ENCODE data around the gene L3MBTL1.
A peak's percentile ranks its signal among the peaks of the same experiment; 100 is the strongest.
"Not testable (repeated sequence)": the region's sequence is repeated elsewhere in the genome, so short reads cannot be mapped to it uniquely, and the experiment has no call there.

Gene L3MBTL1

DNA sequence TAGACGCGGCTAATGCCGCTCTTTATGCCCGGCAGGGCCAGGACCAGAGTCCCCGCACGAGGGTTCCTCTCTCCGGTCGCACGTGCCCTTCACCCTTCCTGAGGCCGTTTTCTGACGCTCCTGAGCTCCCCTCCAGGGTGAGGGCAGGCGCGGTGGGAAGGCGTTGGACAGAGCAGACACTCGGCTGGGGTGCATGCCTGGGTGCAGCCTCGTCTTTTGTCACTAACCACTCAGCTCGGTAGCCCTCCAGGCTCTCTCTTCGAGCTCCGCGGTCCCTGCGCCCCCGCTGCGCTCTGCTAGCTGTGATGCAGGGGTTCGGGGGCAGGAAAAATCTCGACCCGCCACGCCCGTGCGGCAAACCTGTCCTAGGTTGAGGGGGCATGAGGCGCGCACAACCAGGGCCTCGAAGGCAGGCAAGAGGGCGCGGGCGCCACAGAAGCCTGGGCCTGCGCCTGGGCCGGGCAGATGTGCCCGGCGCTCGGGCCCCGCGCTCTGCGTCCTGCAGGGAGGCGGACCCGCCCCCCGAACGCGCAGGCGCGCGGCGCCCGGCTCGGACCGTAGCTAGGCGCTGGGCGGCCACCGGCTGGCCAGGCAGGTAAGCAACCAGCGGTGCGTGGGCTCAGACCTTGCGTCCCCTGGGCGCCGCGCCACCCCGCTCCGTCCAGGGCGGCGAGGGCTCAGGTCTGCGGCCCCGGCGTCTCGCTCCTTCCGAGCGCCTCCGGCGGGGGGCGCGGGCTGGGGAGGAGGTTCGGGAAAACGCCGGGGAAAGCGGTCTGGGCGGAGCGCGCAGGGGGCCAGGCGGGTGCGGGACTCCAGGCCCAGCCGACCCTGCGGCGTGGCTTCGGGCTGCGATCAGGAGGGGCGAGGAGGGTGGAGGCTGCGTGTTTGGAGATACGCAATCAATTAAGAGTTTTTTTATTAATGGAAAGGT lies at the start of gene L3MBTL1:
Gene L3MBTL1, plus strand, starts transcription at position 548 of the 931 bp plus-strand sequence. CDS start 5,807 bp downstream, outside the sequence.
- DNase-seq (ENCODE audit: low spot score), result peak; percentile 79

DNA sequence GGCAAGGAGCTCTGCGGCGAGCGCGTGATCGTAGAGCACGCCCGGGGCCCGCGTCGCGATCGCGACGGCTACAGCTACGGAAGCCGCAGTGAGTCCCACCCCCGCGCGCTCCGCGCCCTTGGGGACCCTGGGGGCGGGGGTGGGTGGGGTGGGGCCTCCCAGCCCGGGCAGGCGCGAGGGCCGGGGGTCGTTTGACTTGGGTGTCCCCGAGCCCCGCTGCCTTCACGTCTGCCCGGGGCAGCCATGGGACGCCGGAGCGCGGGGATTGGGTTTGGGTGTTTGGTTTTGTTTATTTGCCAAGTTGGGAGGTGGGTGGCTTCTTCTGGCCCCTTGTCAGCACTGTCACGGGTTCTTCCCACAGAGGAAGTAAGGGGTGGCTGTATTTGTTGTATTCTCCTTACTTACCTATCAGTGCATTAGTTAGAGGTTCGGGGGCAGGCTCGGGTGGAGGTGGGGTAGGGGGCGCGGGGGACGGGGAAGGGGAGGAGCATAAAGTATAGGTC lies 49.0 kb upstream of the L3MBTL1 start:
- DNase-seq (ENCODE audit: low spot score), result no peak

DNA sequence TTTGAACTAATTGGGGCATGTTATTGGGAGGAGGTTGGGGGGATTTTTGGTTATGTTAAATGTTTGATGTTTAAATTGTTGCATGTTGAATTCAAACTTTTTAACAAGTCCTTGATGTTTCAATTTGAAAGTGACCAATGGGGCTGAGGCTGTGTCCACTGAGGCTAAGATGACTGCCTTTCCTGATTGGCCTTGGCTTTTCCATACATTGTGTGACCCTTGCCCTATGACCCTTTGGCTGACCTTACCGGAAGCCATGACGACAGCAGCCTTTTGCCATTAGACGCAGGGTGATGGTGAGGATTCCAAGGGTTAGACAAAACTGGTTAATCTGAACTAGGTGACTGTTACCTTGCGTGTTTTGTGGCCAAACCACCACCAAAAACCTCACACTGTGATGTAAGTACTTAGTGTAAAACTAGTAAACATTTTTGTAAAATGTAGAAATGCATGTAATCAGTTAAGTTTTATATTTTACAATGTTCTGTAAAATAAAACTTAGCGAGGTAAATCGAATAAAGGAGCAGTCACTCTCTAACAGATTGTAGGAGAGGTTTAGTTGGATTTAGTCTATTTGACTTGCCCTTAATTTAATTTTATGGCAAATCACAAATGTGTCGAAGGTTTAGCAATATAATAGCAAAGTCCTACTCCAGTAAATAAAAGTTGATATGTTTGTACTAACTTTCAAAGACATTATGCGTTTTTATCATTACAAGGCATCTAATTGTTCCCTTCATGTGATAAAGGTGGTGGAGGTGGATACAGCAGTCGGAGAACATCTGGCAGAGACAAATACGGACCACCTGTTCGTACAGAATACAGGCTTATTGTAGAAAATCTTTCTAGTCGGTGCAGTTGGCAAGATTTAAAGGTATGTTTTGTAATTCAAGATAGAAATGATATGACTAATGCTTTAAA lies 48.2 kb upstream of the L3MBTL1 start:
- no peak for DNase-seq (ENCODE audit: low spot score)

DNA sequence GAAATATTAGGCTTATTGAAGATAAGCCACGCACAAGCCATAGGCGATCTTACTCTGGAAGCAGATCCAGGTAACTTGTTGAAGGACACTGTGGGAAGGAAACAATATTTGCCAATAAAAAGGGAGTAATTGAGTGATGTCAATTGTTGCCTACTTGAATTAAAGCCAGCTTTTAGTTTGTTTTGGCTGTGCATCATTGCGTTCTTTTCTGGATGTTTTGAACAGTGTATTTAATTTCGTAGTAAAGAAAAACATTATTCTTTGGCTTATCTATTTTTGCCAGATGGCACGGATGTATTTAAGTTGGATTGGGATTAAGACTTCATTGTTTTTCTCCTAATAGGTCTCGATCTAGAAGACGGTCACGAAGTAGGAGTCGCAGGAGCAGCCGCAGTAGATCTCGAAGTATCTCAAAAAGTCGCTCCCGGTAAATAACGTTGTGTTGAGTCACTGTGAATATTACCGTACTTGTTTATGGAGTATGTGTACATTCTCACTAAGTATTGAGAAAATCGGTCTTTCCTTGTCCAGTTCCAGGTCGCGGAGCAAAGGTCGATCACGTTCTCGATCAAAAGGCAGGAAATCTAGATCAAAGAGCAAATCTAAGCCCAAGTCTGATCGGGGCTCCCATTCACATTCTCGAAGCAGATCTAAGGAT lies 47.2 kb upstream of the L3MBTL1 start:
- no peak for DNase-seq (ENCODE audit: low spot score)

DNA sequence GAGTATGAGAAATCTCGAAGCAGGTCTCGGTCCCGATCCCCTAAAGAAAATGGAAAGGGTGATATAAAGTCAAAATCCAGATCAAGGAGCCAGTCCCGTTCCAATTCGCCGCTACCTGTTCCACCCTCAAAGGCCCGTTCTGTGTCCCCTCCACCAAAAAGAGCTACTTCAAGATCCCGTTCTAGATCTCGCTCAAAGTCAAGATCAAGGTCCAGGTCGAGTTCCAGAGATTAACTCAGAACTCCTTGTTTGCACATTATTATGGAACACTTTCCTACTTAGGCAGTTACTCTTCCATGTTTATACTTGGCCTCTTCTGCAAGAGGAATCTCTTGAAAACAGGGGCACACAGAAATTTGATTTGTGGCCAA lies 46.7 kb upstream of the L3MBTL1 start:
- DNase-seq (ENCODE audit: low spot score), result no peak

DNA sequence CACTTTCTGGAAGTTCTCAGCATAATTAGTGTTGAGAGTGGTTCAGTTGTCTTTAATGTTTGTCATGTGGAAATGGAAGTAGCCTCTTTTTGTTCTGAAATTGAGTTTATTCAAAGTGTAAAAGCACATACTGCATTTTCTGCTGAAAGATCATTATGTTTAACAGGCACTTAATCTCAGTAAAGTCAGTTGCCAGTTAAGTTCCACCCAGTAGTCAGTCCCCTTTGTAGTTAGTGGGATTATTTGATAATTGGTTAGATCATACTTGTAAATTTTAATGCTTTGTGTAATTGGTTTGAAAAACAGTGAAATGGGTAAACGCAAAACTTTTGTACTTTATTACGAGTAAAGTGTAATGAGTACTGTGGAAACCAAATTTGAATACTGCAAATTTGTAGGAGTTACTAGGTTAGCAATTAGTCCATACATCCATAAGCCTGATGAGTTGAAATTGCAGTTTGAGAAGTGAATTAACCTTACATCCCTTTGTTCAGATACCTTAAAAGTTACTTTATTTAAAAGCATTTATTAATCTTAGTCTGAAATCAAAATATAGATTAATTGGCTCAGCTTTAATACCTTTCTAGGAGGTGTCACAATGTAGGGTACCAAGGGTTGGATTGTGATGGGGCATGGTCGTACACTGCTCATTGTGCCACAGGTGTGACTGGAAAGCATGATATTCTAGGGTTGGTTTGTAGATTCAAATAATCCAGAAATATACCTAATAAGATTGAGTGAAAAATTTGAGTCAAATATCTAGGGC lies 45.4 kb upstream of the L3MBTL1 start:
- DNase-seq (ENCODE audit: low spot score), result no peak

DNA sequence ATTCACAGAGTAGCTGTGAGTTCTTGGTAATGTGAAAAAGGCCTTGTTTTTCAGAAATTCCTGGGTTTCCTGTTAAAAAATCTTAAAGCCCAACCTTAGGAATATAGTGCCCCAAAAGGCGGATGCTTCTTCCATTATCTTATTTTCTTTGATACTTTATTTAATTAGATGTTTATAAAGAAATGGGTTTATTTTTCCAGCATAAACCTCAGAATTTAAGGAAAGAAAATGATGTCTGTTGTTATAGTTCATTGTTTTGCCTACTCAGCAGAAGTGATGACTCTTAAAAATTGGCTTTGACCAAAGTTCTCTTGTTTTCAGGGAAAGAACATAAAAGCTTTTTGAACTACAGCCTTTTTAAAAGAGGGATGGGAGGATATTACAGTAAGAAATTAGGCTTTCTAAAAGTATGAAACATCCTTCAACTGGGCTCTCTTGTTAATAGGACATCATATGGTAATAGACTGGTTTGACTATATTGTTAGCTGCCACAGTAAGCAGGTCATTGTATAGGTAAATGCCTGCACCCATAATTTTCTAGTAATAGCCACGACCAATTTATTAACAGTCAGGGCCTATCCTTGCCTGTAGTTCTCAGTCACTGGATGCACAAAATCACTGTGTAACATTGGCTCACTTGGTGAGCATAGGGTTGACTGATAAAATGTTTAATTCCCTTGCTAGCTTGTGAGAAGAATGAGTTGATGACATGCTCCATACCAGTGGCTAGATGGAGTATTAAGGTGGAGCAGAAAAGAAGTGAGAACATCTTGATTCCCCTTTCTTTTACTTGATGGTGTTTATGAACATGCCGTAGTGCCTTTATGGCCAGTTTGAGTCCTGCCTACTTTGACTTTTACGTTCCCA lies 44.6 kb upstream of the L3MBTL1 start:
- DNase-seq (ENCODE audit: low spot score), result no peak

DNA sequence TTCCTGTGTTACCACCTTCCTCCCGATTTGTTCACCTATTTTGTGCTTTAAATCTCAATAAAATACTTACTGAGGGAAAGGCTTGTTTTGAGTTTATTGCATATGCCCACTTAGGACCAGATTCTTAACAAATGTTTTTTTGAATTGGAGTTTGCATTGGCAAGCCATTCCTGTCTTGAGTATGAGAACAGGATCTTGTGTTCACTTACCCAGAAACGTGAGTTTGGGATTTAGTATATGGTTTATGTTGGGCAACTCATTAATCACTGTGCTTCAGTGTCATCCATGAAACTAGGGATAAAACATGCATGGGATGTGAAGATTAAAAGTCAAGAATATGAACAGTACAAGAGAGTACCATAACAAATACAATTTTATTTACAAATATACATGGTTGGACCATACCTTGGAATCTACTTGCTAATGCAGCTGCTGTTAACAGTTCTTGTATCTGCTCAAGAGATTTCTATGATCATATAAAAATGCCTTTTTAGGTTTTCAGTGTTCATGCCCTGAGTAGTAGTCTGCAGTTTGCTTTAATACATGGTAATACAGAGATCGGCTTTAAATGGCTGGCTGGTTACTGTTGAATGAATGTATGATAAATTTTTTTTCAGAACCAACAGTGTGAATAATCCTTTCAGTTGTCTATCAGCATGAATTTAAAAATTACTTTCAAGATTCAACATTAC lies 43.8 kb upstream of the L3MBTL1 start:
- no peak for DNase-seq (ENCODE audit: low spot score)

DNA sequence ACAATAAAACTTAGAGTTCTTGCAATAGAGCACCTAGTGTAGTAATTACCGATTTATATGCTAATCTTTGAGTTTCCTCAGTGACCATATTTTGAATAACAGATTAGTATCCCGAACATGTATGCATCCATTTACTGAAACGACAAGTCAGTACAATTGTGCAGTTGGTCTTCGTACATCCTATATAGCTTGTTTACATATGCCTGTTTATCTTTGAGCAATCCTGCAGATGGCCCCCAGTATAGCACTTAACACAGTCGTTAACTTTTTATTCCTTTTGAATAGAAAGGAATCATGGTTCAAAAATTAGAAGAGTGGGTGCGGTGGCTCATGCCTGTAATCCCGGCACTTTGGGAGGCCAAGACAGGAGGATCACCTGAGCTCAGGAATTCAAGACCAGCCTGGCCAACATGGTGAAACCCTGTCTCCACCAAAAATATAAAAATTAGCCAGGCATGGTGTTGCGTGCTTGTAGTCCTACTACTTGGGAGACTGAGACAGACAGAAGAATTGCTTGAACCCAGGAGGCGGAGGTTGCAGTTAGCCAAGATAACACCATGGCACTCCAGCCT lies 43.2 kb upstream of the L3MBTL1 start:
- no peak for DNase-seq (ENCODE audit: low spot score)

DNA sequence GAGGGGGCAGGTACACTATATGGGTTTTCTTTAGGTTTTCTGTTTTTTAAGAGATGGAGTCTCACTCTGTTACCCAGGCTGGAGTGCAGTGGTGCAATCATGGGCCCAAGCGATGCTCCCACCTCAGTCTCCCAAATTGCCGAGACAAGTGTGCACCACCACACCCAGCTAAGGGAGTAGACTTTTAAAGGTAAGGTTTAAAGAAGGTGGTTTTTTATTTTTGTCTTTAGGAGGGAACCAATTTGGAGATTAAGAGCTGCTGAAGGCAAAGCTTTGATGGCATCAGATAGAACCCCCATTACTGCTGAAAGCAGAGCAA lies 41.9 kb upstream of the L3MBTL1 start:
- DNase-seq (ENCODE audit: low spot score), result no peak

DNA sequence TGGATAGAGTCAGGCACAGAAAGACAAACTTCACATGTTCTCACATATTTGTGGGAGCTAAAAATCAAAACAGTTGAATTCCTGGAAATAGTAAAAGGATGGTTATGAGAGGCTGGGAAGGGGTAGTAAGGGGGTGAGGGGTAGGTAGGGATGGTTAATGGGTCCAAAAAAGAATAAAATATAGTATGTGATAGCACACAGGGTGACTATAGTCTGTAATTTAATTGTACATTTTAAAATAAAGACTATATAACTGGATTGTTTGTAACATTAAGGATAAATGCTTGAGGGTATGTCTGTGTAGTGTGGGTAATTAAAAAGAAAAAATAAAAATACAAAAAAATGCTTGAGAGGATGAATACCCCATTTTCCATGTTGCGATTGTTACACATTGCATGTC lies 39.9 kb upstream of the L3MBTL1 start:
- DNase-seq (ENCODE audit: low spot score), result no peak

DNA sequence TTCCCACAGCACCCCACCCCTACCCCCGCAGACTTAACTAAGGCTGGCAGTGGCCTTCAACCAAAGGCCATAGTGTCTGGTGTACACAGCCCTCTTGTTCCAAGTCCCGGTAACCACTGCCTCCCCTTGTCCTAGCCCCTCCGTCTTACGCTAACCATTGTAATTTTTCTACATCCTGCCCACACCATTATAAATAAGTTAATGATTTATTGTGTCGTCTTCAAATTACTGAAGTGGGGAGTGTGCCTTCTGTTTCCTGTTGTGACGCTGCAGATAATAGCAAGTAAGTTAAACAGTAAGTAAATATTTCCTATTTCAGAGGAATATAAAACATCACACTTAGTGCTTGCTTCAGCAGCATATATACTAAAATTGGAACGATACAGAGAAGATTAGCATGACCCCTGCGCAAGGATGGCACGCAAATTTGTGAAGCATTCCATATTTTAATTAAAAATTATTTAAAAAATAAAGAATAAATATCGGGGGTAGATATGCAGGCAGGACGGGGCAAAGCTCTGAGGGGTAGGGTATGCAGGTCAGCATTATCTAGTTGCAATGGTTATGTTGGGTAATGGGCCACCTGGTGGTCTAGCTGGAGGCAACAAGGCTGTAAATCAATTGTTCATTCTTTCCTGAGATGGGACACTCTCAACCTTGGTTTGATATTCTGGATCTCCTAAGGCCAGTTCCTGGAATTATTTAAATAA lies 34.7 kb upstream of the L3MBTL1 start:
- no peak for DNase-seq (ENCODE audit: low spot score)

DNA sequence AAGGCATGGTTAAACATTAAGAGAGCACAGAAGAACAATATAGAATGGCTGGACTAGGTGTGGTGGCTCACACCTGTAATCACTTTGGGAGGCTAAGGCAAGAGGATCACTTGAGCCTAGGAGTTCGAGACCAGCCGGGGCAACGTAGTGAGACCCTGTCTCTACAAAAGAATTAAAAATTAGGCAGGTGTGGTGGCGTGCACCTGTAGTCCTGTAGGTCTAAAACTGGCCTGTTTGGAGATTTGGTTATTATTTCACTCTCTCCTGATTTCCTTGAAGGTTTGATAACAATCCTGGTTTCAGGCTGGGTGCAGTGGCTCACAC lies 34.2 kb upstream of the L3MBTL1 start:
- DNase-seq (ENCODE audit: low spot score), result no peak

DNA sequence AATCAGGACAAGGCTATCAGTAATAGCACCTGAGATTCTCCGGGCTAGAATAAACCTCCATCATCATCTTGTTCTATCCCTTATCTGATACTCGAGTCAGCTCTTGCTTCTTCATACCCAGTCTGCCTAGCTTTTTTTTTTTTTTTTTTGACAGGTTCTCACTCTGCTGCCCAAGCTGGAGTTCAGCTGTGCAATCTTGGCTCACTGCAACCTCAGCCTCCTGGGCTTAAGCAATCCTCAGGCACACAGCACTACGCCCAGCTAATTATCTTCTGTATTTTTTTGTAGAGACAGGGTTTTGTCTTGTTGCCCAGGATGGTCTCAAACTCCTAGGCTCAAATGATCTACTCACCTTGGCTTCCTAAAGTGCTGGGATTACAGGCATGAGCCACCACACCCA lies 30.3 kb upstream of the L3MBTL1 start:
- no peak for DNase-seq (ENCODE audit: low spot score)

DNA sequence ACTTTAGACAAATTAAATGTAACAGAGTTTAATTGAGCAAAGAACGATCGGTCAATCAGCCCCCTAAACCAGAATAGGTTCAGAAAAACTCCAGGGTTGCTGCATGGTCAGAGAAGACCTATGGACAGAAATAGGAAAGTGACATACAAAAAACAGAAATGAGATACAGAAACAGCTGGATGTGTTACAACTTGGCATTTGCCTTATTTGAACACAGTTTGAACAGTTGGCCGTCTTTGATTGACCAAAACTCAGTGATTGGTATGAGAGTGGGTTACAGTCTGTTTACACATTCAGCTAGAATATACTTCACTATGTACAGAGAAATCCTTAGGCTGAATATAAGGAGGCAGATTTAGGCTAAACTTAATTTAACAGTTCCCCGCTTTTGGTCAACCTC lies 29.9 kb upstream of the L3MBTL1 start:
- DNase-seq (ENCODE audit: low spot score), result no peak

DNA sequence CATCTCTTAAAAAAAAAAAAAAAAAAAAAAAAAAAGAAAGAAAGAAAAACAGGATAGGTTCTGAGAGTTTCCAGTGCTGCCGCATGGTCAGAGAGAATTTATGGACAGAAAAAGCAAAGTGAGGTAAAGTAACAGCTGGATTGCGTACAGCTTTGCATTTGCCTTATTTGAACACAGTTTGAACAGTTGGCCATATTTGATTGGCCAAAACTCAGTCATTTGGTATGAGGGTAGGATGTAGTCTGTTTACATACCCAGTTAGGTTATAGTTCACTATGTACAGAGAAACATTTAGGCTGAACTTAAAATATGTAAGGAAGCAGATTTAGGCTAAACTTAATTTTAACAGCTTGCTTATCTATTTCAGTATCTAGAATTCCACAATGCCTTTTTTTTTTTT lies 17.5 kb upstream of the L3MBTL1 start:
- DNase-seq (ENCODE audit: low spot score), result no peak

DNA sequence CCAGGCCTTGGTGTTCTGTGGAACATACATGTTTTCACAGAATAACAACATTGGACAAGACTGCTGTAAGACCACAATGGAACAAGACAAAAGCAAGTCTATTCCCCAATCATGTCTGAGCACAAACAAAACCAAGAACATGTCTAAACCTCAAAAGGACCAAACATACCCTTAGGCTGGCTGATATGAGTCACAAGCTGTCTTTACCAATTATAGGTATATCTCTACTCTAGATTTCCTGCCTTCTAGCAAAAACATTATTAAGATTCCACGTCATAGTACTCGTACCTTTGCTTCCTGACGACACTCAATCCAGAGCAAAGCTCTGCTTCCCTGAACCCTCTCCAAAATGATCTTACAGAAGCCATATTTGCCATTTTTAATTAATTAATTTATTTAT lies 15.4 kb upstream of the L3MBTL1 start:
- DNase-seq (ENCODE audit: low spot score), result no peak

DNA sequence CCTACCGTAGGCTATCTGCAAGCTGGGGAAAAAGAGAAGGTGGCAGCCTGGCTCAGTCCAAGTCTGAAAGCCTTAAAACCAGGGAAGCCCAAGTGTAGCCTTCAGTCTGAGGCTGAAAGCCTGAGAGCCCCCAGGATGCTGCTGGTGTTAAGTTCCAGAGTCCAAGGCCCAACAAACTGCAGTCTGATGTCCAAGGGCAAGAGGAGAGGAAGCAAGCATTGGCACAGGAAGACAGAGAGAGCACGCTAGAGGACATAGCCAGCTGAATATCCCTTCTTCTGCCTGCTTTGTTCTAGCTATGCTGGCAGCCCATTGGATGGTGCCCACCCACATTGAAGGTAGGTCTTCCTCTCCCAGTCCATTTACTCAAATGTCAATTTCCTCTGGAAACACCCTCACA lies 12.1 kb upstream of the L3MBTL1 start:
- DNase-seq (ENCODE audit: low spot score), result no peak

DNA sequence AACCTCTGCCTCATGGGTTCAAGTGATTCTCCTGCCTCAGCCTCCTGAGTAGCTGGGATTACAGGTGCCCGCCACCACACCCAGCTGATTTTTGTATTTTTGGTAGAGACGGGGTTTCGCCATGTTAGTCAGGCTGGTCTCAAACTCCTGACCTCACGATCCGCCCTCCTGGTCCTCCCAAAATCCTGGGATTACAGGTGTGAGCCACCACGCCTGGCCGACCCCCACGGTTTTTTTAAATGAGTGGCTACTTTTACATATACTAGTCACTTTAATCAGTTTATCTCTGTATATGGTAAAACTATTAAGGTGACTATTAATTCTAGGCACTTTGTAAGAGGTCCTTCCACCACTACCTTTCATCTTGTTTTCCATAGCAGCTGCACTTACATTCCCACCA lies 5.5 kb upstream of the L3MBTL1 start:
- DNase-seq (ENCODE audit: low spot score), result not testable (repeated sequence)
